GM12872 (cell line): ENCODE results near the gene NCAM1.

Source experiments
- TF ChIP-seq, protein P1 (sequence below): IDR thresholded peaks from 3 replicates; pipeline ENCODE4 v1.5.1; 2011; ENCODE audit warnings: low read depth, mild to moderate bottlenecking, low read length, moderate library complexity; ENCODE audit not compliant: insufficient read depth

The NCAM1 gene

GRCh38 chr11:113014262-113015097, 53.3 kb downstream of the NCAM1 start:
- TF ChIP-seq, protein P1, sequence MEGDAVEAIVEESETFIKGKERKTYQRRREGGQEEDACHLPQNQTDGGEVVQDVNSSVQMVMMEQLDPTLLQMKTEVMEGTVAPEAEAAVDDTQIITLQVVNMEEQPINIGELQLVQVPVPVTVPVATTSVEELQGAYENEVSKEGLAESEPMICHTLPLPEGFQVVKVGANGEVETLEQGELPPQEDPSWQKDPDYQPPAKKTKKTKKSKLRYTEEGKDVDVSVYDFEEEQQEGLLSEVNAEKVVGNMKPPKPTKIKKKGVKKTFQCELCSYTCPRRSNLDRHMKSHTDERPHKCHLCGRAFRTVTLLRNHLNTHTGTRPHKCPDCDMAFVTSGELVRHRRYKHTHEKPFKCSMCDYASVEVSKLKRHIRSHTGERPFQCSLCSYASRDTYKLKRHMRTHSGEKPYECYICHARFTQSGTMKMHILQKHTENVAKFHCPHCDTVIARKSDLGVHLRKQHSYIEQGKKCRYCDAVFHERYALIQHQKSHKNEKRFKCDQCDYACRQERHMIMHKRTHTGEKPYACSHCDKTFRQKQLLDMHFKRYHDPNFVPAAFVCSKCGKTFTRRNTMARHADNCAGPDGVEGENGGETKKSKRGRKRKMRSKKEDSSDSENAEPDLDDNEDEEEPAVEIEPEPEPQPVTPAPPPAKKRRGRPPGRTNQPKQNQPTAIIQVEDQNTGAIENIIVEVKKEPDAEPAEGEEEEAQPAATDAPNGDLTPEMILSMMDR, result no peak

- TF ChIP-seq, protein P1, result no peak
Observed at GRCh38 chr11:113015098-113015455, 53.9 kb downstream of the NCAM1 start.

- TF ChIP-seq, protein P1, result no peak
Observed at GRCh38 chr11:113016905-113017304, 55.7 kb downstream of the NCAM1 start.

- TF ChIP-seq, protein P1, result no peak
Observed at GRCh38 chr11:113018913-113019312, 57.7 kb downstream of the NCAM1 start.

DNA sequence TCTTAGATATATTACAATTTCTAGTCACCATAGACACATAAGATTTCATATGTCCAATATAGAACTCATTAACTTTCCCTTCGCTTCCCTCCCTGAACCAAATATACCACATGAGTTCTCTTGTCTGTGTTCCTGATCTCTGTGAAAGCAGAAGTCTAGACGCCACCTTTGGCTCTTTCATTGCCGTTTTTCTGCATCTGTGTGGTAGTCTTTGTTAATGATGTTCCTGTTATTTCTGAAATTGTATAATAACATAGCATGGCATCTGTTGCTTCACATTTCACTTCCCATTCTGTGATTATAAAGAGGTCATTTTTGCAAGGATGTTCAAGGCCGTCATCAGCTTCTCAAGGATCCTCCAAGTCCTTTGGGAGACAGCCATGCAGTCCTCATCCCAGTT, 58.5 kb downstream of the NCAM1 start:
- TF ChIP-seq, protein P1, result no peak

DNA sequence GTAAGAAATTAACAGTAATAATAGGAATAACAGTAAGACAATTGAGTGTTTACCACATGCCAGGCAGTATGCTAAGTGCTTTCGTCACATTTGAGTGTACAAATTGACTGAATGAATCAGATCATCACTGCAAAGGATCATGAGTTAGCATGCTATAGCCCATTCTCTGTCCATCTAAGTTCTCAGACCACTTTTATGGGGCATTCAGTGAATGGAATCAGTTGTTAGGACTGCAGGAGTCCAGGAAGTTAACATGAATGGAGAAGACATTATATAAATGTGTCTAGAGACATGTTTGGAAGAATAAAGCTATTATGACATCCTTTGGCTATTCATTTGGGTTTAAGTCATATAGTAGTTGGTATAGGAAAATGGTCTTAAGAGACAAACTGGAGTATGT, 59.9 kb downstream of the NCAM1 start:
- TF ChIP-seq, protein P1, result no peak

DNA sequence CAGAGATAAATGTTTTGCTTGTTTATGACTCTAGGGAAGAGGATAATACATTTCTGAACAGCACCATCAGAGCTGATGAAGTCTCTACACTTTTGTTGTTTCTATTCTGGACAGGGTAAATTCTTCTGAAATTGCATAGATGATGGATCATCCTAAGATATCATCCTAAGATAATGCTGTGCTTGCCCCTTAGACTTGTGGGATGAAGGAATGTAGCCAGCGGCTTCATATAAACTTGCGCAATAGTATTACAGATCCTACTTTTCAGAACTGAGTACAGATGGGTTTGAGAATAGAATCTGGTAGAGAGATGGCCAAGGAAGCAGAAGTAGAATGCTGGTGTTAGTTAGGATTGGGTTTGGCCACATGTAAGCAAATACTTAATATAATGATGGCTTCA, 61.0 kb downstream of the NCAM1 start:
- TF ChIP-seq, protein P1, result no peak
